ENCODE data around the gene NCBP3.
A peak's percentile ranks its signal among the peaks of the same experiment; 100 is the strongest.

Gene NCBP3

DNA sequence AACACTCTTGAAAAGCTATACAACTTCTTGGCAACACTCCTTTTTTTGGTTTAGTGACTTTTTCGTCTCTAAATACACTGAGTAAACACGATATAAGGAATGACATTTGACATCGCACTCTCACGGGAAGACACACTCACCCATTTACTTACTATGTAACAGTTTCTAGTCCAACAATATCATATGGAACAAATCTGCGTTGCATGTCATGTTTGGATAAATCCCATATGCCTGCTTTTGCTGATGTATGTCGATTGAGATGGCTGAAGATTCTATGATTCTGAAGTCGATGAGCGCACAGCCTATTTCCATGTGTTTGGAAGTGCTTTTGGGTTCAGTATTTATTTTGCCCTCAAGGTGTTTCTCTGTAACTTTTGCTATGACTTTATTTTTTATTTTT lies 63.3 kb downstream of the NCBP3 start:
- no peak for DNase-seq

DNA sequence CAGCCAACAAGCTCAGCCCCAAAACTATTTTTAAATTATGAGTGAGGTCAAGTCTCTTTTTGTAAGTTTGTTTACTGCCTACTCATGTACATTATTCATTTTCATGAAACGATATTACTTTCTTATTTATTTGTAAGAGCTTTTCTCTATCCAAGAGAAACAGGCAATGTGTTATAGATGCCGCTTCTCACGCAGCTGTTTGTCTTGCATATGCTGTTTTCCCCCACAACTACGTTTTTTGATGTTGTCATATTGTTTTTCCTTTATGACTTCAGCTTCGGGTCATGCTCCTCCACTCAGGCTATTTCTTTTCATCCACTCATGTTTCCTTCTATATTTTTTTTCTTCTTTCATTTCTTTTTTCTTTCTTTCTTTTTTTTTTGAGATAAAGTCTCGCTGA lies 65.1 kb downstream of the NCBP3 start:
- DNase-seq, result no peak

DNA sequence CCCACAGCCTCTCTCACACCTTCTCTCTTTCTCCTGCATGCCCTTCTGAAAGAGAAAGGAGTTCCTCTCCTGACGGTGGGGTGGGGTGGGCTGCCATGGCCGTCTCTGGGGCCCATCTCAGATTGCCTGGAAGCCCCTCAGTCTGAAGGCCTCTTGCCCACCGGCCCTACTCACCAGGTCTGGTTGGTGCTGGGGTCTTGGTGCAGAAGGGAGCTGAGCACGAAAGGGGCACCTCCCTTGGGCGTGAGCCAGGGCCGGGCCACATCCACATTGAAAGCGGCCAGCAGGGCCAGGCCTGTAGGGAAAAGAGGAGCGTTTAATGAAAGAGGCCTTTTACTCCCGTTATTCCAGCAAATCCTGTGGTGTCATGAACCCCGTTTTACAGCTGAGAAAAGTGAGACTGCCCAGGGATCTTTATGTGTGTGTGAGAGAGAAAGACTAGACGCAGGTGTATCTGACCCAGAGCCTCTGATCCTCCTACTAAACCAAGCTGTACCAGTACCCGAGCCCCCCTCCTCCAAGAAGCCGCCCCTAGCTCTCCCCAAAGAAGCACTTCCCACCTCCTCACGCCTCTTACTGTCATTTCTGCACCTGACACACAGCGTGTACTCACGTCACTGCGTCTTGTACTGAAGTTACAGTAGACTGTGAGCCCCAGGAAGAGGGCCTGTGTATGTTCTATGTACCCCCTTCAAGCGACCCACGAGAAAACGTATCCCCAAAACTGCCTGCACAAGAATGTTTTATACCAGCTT lies 68.5 kb downstream of the NCBP3 start:
- DNase-seq, result no peak

DNA sequence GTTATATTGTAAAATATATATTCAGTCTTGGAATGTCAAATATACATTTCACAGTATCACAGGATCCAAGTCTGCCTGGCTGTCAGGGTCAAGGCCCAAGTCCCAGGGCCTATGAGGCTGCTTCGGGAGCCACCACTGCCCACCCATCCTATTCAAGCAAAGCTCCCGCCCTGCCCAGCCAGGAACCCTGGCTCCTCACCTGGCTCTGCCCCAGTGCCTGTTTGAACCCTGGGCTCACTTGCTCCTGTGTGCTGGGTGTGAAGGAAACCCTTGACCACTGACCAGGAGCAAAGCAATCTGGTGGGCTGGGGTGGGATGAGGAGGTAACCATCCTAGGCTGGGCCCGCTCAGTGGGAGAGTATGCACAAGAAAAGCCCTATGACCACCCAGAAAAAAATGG lies 72.1 kb downstream of the NCBP3 start:
- DNase-seq, result no peak

DNA sequence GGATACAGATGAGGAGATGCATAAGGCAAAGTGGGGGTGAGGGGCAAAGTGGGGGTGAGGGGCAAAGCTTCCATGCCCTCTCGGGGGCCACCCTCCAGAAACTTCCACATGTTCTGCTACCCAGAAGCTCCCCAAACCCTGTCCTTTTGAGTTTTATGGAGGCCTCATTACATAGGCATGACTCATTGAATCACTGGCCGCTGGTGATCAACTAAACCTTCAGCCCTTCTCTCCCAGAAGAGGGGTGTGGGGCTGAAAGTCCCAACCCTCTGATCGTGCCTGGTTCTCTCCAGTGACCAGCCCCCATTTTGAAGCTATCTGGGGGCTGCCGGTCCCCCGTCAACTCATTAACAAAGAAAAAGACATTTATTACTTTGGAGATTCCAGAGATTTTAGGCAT lies 72.5 kb downstream of the NCBP3 start:
- DNase-seq, result no peak

DNA sequence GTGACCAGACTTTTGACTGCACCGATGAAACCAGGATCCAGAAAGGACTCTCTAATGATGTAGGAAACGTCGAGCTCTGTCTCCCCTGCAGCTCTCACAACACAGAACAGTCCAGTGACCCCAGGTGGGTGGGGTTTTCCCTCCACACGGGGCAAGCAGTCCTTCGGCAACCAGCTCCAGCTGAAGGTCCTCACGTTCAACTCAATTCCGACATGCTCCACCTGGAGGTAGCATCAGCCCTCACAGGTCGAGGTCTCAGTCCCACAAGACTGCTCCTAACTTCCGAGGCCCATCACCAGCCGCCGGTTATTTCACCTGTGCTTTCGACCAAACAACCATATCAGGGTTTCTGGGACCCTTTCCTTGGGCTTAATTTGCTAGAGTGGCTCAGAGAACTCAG lies 73.3 kb downstream of the NCBP3 start:
- DNase-seq, result no peak

DNA sequence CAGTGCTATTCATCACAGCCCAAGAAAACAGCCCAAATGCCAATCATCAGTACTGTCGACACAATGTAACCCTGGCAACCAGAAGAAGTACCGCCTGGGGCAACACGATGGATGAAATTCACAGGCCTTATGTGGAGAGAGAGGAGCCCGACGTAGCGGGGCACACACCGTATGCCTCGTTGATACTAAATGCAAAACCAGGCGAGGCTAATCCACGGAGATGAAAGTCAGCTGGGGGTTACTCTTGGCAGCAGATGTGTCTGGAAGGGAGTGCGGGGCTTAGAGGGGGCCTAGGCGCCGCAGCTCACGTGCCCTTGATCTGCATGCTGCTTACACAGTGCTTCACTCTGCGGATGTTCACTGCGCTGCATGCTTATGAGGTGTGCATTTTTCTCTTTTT lies 74.9 kb downstream of the NCBP3 start:
- peak; percentile 34 for DNase-seq

DNA sequence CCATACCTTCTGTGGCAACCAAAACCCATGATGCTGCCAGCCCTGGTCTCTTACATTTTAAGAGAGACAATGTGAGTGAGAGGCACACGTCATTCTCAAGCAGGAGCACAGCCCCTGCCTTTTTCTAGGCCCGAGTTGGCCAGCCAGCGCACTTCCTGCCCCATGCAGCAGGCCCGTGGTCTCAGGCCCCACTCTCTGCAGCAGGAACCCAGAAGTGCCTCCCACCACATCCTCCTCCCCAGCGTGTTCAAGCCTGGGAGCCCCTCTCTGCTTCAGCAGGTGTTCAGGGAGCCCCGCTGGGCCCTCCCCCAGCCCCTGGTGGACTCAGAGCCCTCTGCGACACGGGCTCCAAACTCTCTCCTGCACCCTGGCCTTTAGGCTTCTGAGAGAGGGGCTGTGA lies 75.6 kb downstream of the NCBP3 start:
- DNase-seq, result peak; percentile 60

DNA sequence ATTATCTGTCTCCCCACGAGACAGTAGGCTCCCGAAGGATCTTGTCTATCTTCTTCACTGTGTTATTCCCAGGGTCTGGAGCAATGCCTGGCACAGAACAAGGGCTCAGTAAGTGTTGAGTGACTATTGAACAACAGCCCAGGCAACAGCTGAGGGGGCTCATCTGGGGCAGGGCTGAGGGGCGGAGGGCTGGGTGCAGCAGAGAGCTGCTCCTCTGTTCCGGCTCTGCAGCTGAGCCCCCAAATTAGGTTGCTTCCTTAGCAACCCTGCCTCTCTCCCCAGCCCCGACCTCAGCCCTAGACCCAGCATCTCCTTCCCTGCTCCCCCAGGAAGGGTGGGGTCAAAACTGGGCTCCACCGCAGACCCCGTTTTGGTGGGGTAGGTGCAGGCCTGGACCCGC lies 77.3 kb downstream of the NCBP3 start:
- DNase-seq, result no peak

DNA sequence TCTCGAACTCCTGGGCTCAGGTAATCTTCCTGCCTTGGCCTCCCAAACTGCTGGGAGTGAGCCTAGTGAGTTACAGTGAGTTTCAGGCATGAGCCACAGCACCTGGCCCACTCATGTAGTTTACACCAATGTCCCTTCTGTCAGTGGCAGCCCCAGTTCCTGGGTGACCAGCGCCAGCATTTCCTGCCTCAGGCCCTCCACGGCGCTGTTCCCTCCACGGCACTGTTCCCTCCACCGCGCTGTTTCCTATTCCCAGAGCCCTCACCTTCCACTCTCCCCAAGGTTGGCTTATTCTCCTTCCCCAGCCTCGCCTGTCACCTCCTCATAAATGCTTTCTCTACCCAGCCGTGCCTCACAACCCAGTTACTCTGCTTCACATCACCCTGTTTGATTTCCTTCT lies 77.7 kb downstream of the NCBP3 start:
- DNase-seq, result no peak

DNA sequence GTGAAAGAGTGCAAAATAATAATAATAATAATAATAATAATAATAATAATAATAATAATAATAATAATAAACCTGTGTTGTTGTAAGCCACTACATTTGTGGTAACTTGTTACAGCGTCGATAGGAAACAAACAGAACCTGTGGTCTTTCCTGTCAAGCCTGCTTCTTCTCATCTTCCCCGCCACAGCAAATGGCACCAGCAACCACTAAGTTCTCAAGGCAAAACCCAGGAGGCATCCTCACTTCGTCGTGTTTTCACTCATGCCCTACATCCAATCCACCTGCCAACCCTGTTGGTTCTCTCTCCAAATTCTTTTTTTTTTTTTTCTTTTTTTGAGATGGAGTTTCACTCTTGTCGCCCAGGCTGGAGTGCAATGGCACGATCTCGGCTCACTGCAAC lies 79.3 kb downstream of the NCBP3 start:
- no peak for DNase-seq

DNA sequence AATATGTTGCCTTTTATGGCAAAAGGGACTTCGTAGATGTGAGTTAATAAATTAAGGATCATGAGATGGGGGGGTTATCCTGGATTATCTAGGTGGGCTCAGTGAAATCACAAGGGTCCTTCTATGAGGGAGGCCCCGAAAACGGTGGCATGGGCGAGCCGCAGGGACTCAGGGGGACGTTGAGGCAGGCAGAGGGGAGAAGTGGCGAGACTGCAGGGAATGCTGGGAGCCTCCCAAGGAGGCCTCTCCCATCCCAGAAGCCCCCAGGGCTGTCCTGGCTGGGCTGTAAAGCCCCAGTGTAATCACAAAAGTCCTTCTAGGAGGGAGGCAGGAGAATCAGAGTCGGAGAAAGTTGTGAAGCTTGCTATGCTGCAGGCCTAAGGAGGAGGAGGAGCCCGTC lies 80.1 kb downstream of the NCBP3 start:
- no peak for DNase-seq

DNA sequence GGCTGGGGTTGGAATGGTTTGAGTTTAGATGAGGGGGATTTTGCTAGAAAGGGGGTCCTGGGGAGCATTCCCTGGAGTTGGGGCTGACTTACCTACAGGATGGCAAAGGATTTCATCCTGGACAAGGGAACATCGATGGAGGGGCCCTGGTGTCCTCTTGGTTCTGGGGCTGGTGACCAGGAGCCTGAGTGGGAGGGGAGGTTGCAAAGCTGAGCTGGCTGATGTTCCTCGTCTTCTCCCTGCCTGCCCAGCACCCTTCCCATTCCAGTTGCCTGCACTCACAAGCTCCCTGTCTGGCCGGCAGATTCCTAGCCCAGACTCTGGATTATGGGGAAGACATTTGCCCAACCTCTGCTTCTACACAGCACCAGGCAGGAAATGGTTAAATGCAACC lies 82.3 kb downstream of the NCBP3 start:
- DNase-seq, result no peak

DNA sequence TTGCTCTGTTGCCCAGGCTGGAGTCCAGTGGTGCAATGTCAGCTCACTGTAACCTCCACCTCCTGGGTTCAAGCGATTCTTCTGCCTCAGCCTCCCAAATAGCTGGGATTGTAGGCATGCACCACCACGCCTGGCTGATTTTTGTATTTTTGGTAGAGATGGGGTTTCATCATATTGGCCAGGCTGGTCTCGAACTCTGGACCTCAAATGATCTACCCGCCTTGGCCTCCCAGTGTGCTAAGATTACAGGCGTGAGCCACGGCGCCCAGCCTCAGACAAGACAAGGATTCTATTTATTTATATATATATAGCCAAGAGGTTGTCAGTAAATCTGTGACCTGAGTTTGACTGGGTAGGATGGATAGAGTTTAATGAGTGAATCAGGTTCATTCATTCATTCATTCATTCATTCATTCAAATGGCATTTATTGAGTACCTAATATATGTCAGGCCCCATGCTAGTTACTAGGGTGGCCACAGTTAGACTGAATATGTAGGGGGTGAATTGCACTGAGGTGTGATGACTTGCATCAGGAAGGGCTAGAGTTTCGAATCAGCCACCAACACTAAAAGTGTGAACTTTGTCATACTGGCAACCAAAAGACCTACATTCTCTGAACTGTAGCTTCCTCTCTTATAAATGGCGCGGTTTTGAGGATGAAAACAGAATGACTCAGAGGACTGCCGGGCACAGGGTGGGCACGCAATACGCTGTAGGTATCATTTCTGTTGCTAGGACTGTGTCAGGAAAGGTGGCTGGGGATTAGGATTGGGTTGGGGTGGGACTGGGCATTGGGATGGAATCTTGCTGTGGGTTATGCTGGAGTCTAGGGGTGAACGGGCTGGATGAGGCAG lies 82.9 kb downstream of the NCBP3 start:
- peak; percentile 58 for DNase-seq

DNA sequence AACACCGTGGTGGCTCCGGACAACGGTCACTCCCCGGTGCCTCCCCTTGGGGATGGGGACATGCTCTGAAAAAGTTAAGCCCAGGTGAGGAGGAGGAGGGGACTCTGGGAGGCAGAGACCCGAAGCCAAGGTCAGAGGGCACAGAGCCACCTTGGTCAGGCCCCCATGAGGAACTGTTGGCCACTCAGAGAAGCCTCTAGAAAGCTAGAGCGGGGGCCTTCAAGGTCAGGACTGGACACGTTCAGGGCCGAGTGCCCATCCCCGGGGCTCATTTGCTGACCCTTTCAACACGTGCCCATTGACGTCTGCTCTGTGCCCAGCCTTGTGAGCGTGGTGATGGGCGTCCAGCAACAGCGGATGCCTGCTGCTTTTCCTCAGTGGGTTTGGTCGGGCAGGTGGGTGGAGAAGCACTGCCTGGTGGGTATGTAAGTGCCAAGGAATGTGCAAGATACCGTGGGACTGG lies 84.1 kb downstream of the NCBP3 start:
- DNase-seq, result no peak

DNA sequence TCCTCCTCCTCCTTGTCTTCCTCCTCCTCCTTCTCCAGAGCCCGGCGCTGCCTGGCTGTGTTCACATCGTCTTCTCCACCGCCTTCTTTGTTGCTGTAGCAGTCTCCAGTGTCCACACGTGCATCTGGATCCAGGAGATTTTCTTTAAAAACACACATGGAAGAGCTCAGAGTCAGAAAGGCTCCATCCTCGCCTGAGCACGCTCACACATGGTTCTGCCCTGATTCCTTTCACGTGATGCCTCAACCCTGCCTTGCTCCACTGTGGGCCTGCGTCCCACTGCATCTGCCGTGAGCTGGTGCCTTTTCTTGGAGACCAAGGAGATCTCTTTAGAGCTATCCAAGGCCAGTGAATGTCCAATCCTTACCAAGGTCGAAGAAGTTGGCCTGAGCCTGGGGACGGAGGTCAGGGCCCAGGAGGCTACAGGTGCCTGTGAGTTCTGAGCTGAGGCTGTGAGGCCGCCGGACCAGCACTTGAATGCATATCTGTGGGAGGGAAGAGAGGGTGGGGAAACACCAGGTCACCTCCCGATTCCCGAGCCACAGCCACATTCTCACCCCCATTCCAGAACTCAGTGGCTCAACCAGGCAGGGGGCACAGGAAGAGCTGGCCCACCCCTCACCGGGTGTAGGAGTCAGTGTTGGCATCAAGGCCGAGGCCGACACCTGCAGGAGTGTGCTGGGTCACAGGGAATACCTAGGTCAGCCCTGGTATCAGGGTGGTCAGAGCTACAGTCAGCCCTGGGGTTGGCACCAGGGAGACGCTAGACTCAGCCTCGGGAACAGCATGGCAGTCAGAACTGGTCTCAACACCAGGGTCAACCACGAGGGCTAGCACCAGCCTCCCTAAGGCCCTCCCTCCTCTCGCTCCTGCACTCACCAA lies 84.8 kb downstream of the NCBP3 start:
- no peak for DNase-seq

DNA sequence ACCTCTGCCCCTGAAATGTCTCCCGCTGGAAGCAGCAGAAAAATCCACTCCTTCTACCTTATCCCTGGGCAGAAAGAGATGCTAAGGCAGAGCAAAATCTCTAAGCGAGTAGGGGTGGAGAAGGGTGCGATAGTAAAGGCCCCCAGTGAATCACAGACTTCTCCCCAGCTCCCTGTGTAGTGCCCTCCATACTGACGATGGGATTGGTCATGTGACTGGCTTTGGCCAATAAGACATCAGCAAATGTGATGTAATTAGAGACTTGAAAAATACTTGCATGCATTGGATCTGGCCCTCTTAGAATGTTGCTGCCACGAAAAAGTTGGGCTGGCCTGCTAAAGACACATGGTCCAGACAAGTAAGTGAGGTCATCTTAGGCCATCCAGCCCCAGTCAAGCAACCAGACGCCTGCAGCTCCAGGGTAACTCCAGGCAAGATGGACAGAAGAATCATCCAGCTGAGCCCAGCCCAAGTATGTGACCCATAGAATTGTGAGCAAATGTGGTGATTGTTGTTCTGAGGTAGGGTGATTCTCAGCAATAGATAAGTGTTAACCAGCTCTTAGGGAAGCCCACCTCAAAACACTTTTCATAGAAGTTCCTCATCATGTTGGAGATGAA lies 86.3 kb downstream of the NCBP3 start:
- no peak for DNase-seq

DNA sequence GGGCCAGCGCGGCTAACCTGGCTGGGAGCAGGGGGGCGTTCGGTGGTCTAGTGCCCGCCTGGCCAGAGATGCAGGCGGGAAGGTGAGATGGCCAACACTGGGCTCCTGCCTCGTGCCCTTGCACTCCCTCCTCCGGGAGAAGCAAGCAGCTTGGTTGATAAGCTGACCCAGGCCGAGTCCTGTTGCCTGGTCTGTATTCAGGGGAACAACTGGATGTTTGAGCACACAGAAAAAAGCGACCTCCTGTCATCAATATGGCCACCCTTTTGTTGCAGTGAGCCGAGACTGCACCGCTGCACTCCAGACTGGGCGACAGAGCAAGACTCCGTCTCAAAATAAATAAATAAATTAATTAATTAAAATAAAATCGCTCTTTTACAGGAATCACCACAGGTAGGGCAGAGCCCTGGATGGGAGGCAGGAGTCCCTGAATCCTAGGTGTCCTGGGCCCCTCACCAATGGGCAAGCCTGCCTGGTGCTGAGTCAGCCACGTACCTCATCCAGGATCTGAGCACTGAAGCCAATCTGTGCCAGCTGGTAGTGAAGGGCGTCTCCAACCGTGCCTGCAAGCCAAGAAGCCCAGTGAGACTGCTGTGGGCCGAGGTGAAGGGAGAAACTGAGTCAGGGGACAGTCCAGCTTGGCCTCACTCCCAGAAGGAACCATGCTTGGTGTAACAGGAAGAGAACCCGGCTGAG lies 90.6 kb downstream of the NCBP3 start:
- no peak for DNase-seq

DNA sequence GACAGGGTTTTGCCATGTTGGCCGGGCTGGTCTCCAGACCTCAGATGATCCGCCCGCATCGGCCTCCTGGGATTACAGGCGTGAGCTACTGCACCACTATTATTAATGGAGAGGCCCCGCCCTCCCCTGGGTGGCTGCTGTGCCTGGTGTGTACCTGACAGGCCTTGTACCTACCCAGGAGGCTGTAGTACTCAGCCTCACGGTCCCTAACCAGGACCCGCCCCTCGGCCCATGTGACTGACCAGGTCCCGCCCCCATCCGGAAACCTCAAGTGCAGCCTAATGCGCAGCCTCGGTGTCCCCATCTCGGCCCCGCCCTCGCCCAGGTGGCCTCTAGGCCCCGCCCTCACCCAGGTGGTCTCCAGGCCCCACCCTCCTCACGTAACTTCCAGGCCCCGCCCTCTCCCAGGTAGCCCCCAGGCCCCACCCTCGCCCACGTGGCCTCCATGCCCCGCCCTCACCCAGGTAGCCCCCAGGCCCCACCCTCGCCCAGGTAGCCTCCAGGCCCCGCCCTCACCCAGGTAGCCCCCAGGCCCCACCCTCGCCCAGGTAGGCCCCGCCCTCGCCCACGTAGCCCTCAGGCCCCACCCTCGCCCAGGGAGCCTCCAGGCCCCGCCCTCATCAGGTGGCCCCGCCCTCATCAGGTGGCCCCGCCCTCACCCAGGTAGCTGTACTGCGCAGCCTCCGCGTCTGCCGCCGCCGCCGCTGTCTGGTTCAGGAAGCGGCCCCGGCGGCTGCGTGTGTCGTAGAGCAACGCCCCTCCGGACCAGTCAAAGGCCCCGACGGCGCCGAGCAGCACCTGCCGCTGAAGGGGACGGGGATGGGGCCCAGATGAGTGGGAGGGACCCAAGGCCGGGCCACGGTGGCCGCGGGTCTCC lies 91.3 kb downstream of the NCBP3 start:
- peak; percentile 76 for DNase-seq

DNA sequence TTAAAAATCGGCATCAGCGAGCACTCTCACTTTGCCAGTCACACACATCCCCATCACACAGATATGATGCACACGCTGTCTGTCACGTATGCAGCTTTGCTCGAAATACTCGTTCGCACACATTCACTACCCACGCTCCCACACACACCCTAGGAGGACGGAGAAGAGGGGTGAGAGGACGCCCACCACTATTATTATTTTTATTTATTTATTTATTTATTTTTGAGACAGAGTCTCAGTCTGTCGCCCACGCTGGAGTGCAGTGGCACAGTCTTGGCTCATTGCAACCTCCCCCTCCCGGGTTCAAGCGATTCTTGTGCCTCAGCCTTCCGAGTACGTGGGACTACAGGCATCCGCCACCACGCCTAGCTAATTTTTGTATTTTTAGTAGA lies 92.0 kb downstream of the NCBP3 start:
- no peak for DNase-seq

DNA sequence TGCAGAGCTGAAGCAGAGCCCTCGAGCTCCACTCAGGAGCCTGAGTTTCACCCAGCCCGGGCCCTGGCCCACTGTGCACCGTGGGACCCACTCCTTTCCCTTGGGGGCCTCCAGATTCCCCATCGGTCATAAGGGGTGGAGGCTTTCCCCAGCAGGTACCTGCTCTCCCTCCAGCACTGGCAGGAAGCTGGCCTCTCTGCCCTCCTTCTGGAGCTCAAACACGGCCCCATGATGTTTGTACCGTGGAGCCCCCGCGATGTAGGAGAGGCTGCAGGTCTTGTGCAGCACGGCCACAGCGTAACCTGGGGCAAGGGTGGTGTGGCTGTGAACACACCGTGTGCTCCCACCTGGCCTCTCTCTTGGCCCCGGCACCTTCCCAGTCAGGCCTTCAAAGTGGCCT lies 92.4 kb downstream of the NCBP3 start:
- no peak for DNase-seq

Measured in stimulated activated CD8-positive, alpha-beta memory T cell treated with anti-CD3 and anti-CD28 coated beads, Interleukin-4, amount 100 ng/mL, for 48 hours (primary cell).